SJSA1 (cell line): ENCODE data around the gene STX16. TPM values are rescaled to one million over a fixed set of nuclear protein-coding genes. Genes with fewer than 3 reads are reported as not detected.

Source experiments
- DNase-seq, 2 experiments: peaks; one replicate each; pipeline ENCODE4 v3.0.0-alpha.2; 2015 to 2020; ENCODE audit warnings: low spot score in 2 of 2, low read depth in 1 of 2
- H3K27ac ChIP-seq: fragments of 250-450 bp; sonication (Bioruptor Pico); 2 replicates; pipeline ENCODE4 v1.5.1; 2020; ENCODE audit warnings: mild to moderate bottlenecking, moderate library complexity
- H3K27me3 ChIP-seq: fragments of 250-450 bp; sonication (Bioruptor Pico); replicated peaks from 2 replicates; pipeline ENCODE4 v1.5.1; 2020; ENCODE audit warnings: mild to moderate bottlenecking, moderate library complexity
- H3K36me3 ChIP-seq: fragments of 250-450 bp; sonication (Bioruptor Pico); 2 replicates; pipeline ENCODE4 v1.5.1; 2020; ENCODE audit warnings: mild to moderate bottlenecking
- H3K4me1 ChIP-seq: fragments of 250-450 bp; sonication (Bioruptor Pico); replicated peaks from 2 replicates; pipeline ENCODE4 v1.6.1; 2021; ENCODE audit warnings: mild to moderate bottlenecking
- H3K4me3 ChIP-seq: fragments of 250-450 bp; sonication (Bioruptor Pico); 2 replicates; pipeline ENCODE4 v1.5.1; 2020; ENCODE audit warnings: mild to moderate bottlenecking
- H3K9me3 ChIP-seq: fragments of 250-450 bp; sonication (Bioruptor Pico); replicated peaks from 2 replicates; pipeline ENCODE4 v1.5.1; 2020; ENCODE audit warnings: mild to moderate bottlenecking
- total RNA-seq: library from RNA; depleted of rRNA; stranded (reverse); fragments of >200 nt; shearing (Covaris generic); gene quantifications from 2 replicates; pipeline ENCODE4 v1.2.3, GENCODE V29; 2014

STX16 gene
- total RNA-seq, 1 experiment from 2014 or later = 26.2 TPM

DNA sequence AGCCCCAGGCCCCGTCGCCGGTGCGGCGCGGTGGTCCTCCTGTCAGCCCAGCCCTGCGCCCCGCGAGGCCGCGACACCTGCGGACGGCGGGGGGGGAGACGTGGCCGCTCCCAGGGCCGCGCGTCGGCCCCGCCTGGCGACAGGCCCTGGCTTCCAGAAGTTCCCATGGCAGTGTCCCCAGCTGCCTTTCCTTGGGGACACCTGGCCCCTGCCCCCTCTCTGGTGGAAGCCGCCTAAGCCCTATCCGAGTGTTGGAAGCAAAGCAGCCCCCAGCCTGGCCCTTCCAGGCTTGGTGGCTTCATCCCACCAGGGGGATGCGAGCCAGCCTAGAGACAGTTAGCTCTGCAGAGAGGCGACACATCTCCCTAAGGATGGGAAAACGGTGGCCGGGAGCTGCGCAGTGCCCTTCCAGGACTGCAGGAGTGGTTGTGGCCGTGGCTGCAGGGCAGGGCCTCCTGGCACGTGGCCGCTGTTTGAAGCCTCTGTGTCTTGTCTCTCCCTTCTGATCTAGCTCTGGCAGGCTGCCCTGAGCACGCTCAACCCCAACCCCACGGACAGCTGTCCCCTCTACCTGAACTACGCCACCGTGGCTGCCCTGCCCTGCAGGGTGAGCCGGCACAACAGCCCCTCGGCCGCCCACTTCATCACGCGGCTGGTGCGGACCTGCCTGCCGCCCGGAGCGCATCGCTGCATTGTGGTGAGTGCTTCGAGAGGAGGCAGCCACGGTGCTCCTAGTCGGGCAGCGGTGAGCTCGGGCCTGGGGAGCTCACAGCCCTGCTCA is 42.3 kb downstream of the STX16 start:
- no peaks in the 10 kb centered on the region for H3K27me3 ChIP-seq
- peak in 1 of 2 experiments; percentile 43 for DNase-seq
- peak overlapping the region; percentile 42 for H3K4me3 ChIP-seq
- peaks cover 12% of the 10 kb centered on the region for H3K4me1 ChIP-seq
- peaks cover 20% of the 10 kb centered on the region for H3K36me3 ChIP-seq
- H3K9me3 ChIP-seq = no peaks in the 10 kb centered on the region
- no peak overlapping the region for H3K27ac ChIP-seq

DNA sequence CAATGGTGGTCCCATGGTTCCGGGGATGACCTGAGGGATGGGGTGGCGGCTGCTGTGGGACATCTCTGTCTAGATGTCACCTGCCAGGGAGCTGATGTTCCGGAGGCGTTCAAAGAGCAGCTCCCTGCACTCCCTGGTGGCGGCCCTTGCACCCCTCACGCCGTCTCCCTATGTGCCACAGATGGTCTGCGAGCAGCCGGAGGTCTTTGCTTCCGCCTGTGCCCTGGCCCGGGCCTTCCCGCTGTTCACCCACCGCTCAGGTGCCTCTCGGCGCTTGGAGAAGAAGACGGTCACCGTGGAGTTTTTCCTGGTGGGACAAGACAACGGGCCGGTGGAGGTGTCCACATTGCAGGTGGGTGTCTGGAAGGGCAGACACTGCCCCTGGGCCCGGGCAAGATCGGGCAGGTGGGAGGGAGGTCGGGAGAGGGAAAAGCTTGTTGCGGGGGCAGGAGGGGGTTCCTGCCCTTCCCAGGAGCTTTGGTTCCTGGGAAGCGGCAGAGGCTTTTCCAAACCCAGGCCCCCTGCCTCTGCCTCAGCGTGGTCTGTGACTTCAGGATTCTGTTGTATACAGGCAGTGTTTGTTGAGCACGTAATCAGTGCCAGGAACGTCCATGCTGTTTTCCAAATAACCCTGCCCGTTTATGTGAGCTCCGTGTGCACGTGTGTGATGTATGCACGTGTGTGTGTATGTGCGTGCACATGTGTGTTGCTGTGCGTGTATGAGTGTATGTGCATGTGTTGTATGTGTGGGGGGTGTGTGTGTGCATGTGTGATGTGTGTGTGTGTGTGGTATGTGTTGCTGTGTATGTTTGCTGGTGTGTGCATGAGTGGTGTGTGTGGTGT is 43.4 kb downstream of the STX16 start:
- Histone ChIP-seq H3K4me3 (no peak overlapping the region), H3K4me1 (peaks cover 12% of the 10 kb centered on the region), H3K9me3 (no peaks in the 10 kb centered on the region), H3K27ac (no peak overlapping the region), H3K27me3 (no peaks in the 10 kb centered on the region), H3K36me3 (peaks cover 26% of the 10 kb centered on the region)
- peak in 1 of 2 experiments; percentile 46 for DNase-seq

DNA sequence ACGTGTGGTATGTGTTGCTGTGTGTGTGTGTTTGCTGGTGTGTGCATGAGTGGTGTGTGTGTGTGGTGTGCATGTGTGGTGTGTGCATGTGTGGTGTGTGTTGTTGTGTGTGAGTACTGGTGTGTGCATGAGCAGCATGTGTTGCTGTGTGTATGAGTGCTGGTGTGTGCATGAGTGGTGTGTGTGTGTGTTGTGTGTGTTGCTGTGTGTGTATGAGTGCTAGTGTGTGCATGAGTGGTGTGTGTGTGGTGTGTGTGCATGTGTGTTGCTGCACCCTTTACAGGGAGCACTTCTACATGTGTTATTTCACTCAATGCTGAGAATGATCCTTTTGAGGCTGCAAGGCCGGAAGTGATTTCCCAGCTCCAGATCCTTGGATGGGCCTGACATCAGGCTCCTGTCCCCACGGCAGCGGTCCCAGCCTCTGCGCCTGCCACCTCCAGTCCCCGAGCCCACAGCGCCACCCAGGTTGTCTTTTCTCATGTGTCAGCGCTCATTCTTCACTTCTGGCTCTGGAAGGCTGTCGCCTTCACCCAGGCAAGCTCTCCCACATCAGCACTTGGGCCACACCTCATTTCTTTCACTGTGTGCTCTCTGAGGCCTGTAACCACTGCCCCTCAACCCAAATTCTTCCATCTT is 44.1 kb downstream of the STX16 start:
- Histone ChIP-seq H3K36me3 (peaks cover 34% of the 10 kb centered on the region), H3K27ac (no peak overlapping the region), H3K9me3 (no peaks in the 10 kb centered on the region), H3K4me3 (no peak overlapping the region), H3K27me3 (no peaks in the 10 kb centered on the region), H3K4me1 (peaks cover 12% of the 10 kb centered on the region)
- DNase-seq = peak in 1 of 2 experiments; percentile 39

DNA sequence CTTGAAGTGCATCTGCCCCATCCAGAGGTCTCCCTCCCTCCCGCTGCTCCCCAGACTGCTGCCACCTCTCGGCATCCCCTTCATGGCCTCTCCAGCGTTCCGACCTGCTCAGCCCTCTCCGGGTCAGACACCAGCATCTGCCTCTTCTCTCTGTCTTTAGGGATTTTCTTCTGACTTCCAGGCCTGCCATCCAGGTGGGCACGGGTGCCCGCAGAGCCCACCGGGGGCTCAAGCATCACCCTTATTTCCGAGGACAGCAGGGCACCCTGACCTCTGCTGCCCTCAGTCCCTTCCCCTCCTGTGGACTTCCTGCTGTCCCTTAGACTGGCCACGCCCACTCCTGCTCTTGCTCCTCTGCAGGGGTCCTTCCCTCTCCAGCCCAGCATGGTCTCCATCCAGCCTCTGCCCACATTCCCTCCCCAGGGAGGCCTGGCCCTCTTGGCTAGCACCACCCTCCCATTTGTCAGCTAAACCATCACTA is 44.9 kb downstream of the STX16 start:
- no peaks in the 10 kb centered on the region for H3K9me3 ChIP-seq
- DNase-seq = peak in 1 of 2 experiments; percentile 42
- H3K27me3 ChIP-seq = no peaks in the 10 kb centered on the region
- H3K4me3 ChIP-seq = no peak overlapping the region
- H3K4me1 ChIP-seq = peaks cover 12% of the 10 kb centered on the region
- H3K36me3 ChIP-seq = peaks cover 35% of the 10 kb centered on the region
- H3K27ac ChIP-seq = no peak overlapping the region

DNA sequence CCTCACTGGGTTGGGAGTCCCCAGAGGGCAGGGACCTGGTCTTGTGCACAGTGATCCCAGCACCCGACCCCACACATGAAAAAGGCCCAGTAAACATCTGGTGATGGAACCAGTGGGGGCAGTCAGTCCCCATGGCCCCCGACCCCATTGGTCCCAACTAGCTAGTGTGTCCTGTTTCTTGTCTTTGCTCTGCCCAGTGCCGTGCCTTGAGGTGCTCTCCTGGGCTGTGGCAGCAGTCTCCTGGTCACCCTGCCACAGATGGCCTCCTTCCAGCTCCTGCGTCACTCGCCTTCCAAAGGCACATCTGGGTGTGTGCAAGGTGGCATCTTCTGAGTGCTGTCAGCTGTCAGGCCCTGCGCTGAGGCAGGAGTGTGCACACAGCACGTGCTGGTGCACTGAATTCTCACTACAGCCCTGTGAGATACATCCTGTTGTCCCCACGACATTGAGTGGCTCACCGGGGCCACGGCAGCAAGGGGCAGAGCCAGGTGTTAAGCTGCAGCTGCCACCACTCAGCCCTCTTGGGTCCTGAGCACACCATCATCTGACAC is 45.4 kb downstream of the STX16 start:
- Histone ChIP-seq H3K4me1 (peaks cover 12% of the 10 kb centered on the region), H3K36me3 (peaks cover 35% of the 10 kb centered on the region), H3K27ac (no peak overlapping the region), H3K4me3 (no peak overlapping the region), H3K27me3 (no peaks in the 10 kb centered on the region), H3K9me3 (no peaks in the 10 kb centered on the region)
- peak in 1 of 2 experiments; percentile 37 for DNase-seq

DNA sequence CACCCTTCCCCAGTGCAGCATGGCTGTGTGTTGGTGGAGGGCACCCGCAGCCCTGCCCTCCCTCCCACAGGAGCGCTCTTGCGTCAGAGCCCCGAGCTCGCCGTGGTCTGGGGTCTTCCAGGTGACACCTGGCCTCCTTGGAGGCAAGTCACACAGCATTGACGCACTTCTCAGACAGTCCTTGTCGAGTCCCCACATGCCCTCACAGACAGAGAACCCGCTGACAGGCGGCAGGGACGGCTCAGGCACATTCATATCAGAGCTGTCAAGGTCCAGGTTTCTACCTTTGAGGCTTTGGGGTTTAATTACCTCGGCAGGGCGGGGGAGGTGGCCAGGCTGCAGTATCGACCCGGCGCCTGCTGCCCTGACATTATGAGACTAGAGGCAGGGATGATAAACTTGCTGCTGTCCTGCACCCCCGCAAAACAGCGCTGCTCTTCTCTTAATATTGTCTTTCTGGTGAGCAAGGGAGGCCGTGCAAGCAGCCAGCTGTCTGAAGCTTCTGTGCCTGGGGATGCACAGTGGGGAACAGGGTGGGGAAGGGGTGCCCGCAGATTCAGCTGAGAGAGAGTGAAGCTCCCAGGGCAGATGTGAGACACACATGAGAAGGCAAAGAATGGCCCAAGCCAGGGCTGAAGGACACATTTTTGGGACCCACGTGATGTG is 46.3 kb downstream of the STX16 start:
- Histone ChIP-seq H3K27me3 (no peaks in the 10 kb centered on the region), H3K4me1 (peaks cover 8% of the 10 kb centered on the region), H3K27ac (no peak overlapping the region), H3K4me3 (no peak overlapping the region), H3K36me3 (peaks cover 31% of the 10 kb centered on the region), H3K9me3 (no peaks in the 10 kb centered on the region)
- DNase-seq = no peak

DNA sequence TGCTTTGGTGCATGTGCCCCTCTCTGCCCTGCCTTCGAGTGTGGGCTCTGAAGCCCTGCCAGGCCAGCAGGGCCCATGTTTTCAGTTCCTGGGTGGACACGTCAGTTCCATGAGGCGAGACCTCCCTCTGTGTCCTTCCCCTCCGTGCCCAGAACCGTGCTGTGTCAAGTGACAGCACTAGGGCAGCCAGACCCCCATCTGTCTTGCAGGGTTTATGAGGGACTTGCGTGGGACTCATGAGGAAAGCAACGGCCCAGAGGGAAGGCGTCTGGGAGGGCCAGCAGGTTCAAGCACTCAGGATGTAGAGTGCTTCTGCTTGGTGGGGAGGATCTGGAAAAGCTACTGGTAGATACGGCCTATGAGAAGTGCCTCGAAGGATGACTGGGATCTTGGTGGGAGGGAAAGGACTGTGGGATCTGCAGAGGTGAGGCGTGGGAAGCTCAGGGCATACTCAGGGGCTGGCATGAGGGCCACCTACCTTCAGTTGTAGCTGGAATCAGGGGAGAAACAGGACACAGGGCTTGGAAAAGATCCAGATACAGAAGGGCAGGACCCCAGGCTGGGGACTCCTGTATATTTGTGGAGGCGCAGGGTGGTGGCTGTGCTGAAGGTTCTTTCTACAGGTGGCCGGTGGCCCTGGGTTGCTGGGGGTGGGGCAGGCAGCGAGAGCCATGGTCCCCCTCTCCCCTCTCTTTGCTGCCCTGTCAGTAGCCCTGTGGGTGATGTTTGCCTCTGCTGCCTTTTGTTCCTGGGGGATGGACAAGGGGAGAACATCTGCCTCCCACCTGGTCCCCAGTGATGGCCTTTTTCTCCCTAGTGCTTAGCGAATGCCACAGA is 47.0 kb downstream of the STX16 start:
- Histone ChIP-seq H3K27ac (no peak overlapping the region), H3K36me3 (peaks cover 38% of the 10 kb centered on the region), H3K4me1 (peaks cover 7% of the 10 kb centered on the region), H3K9me3 (no peaks in the 10 kb centered on the region), H3K4me3 (no peak overlapping the region), H3K27me3 (no peaks in the 10 kb centered on the region)
- no peak for DNase-seq

DNA sequence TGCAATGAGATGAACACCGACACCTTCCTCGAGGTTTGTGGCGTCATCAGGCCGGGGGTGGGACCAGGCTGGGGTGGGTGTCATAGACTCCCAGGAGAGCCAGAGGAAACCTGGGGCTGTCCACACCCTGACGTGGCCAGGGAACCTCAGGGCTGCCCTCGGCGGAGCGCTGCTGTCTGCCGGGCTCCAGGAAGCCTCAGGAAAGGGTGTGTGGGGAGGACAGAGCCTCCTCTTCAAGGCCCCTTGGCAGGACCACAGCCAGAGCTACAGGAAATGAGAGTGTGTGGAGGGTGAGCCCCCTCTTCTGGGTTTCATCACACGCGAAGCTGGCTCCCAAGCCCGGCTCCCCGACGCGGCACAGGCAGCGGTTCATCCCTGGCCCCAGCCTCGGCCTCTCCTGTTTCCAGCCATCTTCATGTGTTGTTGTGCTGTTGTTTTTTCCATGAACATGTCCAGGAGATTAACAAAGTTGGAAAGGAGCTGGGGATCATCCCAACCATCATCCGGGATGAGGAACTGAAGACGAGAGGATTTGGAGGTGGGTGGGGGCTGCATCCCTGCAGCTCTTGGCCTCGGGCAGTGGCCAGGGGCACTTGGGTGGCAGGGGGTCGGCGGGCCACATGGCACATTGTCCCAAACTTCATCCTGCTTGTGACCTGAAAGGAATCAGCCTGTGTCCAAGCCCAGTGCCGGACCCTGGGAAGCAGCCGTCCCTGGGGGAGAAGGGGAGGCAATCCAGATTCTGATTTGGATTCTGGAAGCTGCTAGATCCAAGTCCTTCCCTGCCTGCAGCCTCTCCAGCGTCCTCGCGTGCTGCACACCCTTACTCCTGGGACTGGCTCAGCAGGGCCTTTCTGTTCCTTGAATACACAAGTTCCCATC is 47.9 kb downstream of the STX16 start:
- no peak overlapping the region for H3K4me3 ChIP-seq
- H3K4me1 ChIP-seq = no peaks in the 10 kb centered on the region
- H3K9me3 ChIP-seq = no peaks in the 10 kb centered on the region
- H3K27ac ChIP-seq = no peak overlapping the region
- no peak for DNase-seq
- H3K27me3 ChIP-seq = no peaks in the 10 kb centered on the region
- H3K36me3 ChIP-seq = peaks cover 43% of the 10 kb centered on the region

DNA sequence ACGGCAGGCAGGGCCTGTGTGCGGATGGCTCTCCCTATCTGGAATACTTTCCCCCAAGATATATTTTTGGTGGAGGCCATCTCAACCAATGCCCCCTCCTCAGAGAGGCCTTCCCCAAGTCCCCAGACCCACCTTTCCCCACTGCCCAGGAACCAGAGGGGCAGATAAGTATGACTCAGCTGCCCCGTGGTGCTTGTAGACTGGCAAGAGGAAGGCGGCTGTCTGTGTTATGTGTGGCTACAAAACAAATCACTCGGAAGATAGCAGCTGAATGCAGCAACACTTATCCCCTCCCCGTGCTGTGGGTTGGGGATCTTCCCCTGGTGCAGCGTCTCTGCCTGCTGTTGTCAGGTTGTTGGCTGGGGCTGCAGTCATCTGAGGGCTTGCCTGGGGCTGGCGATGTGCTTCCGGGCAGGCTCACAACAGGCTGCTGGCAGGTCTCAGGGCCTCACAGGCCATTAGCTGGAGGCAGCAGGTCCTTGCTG is 48.6 kb downstream of the STX16 start:
- no peaks in the 10 kb centered on the region for H3K4me1 ChIP-seq
- no peaks in the 10 kb centered on the region for H3K9me3 ChIP-seq
- DNase-seq = no peak
- no peaks in the 10 kb centered on the region for H3K27me3 ChIP-seq
- no peak overlapping the region for H3K27ac ChIP-seq
- peaks cover 45% of the 10 kb centered on the region for H3K36me3 ChIP-seq
- H3K4me3 ChIP-seq = no peak overlapping the region

DNA sequence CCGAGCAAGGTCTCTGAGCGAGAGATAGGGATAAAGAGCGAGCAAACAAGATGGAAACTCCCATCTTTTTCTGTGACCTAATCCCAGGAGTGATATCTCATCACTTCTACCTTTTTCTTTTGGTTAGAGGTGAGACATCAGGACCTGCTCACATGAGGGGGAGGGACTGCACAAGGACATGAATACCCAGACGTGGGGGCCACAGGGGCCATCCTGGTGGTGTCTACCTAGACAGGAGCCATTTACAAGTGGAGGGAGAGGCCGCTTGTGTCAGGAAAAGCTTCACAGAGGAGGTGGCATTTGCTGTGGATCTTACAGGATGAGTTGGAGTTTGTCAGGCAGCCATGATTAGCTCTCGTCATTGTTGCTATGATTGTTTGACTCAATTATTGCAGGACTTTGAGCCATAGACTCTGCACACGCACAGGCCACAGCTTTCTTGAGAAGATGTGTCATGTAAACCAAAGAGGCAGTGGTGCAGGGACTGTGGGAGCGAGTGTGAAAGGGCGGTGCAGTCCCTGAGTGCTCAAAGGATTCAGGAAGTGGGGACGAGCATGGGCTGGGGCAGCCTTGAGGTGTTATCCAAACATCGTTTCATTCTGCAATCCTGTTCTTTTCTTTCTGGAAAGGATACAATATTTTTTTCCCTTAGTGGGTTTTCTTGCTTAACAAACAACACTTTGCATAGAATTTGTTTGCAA is 49.2 kb downstream of the STX16 start:
- H3K27ac ChIP-seq = no peak overlapping the region
- no peak for DNase-seq
- no peaks in the 10 kb centered on the region for H3K27me3 ChIP-seq
- no peaks in the 10 kb centered on the region for H3K9me3 ChIP-seq
- peaks cover 45% of the 10 kb centered on the region for H3K36me3 ChIP-seq
- no peaks in the 10 kb centered on the region for H3K4me1 ChIP-seq
- no peak overlapping the region for H3K4me3 ChIP-seq

DNA sequence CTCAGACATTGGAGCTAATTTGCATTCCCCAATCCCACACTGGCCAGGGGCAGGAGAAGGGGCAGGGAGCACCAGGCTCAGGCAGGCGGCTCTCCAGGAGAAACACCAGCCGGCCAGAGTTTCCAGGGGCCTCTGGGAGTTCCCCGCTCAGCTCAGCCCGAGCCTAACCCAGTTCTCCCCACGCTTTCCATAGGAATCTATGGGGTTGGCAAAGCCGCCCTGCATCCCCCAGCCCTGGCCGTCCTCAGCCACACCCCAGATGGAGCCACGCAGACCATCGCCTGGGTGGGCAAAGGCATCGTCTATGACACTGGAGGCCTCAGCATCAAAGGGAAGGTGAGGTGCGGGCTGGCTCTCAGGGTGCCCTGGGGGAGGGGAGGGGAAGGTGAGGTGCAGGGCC is 49.7 kb downstream of the STX16 start:
- Histone ChIP-seq H3K27me3 (no peaks in the 10 kb centered on the region), H3K4me3 (no peak overlapping the region), H3K4me1 (no peaks in the 10 kb centered on the region), H3K36me3 (peaks cover 41% of the 10 kb centered on the region), H3K9me3 (no peaks in the 10 kb centered on the region), H3K27ac (no peak overlapping the region)
- no peak for DNase-seq
